ENCODE results near the gene RNU1-2.

DNA sequence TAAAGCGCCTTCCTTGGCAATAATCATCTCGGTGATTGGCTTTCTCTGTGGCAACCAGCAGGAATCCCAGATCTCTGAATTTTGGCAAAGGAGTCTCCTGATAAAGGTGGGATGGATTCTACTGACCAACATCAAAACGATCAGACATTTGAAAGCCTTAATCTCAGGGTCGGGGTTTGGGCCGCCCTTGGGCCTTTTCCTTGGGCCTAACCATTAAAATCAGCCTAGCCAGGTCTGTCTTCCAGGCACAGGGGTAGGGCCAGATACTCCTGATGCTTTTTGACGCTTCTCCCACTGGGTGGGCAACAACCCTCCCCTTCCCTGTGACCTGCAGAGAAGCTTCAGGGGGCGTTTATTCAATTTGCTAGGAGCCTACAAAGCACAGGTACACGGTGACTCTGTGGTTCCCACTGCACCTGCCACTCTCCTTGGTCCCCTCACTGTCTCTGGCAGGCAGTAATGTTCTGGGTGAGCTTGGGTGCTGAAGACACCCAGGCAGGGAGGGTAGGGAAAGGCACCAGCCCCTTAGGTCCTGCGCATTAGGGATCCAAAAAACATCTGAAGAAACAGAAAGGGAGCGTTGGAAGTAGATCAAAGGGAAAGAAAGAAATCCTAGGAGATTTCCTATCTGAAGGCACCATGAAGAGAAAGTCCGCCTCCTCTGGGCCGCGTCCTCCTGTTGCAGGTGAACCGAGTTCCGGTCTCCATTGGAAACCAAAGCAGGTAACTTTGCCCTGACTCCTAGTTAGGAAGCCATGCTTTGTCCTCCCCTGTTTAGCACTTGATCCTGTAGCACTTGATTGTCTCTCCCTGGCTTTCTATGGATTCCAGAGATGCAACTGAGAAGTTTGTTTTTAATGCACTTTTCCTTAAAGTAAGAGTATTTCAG lies 12.3 kb downstream of the RNU1-2 start:
- TF ChIP-seq POLR2A (IDR thresholded peaks at IDR 0.05), result no peak
- TF ChIP-seq, protein P1, sequence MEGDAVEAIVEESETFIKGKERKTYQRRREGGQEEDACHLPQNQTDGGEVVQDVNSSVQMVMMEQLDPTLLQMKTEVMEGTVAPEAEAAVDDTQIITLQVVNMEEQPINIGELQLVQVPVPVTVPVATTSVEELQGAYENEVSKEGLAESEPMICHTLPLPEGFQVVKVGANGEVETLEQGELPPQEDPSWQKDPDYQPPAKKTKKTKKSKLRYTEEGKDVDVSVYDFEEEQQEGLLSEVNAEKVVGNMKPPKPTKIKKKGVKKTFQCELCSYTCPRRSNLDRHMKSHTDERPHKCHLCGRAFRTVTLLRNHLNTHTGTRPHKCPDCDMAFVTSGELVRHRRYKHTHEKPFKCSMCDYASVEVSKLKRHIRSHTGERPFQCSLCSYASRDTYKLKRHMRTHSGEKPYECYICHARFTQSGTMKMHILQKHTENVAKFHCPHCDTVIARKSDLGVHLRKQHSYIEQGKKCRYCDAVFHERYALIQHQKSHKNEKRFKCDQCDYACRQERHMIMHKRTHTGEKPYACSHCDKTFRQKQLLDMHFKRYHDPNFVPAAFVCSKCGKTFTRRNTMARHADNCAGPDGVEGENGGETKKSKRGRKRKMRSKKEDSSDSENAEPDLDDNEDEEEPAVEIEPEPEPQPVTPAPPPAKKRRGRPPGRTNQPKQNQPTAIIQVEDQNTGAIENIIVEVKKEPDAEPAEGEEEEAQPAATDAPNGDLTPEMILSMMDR (IDR thresholded peaks at IDR 0.05), result no peak
